Keratinocyte (primary cell): ENCODE measurements around the gene EVC. TPM values are rescaled to one million over a fixed set of nuclear protein-coding genes. Genes with fewer than 3 reads are reported as not detected.
"Not testable (repeated sequence)": the region's sequence is repeated elsewhere in the genome, so short reads cannot be mapped to it uniquely, and the experiment has no call there.

Experiments
- DNase-seq: peaks from one replicate; pipeline ENCODE4 v3.0.0-alpha.2; 2011; ENCODE audit warnings: low read depth, missing footprints, low spot score
- FAIRE-seq: peaks from 2 replicates; lab custom pipeline; 2011; peaks lifted over from hg19 to GRCh38; lab: Jason Lieb, UNC
- H2AFZ ChIP-seq: 2 replicates; pipeline ENCODE4 v1.6.0; 2012; ENCODE audit warnings: low read length, control low read depth, inconsistent platforms; ENCODE audit not compliant: control insufficient read depth
- H3K27ac ChIP-seq: 2 replicates; pipeline ENCODE4 v1.5.1; 2011; ENCODE audit warnings: low read length; ENCODE audit not compliant: control insufficient read depth, insufficient read depth
- H3K27me3 ChIP-seq: 3 replicates; pipeline ENCODE4 v1.6.0; 2011; ENCODE audit warnings: low read length; ENCODE audit not compliant: control insufficient read depth, insufficient read depth; ENCODE audit errors: extremely low read depth
- H3K36me3 ChIP-seq, 2 experiments: 2 replicates in 1 of 2; 3 replicates in 1 of 2; pipeline ENCODE4 v1.5.1; 2011; ENCODE audit warnings: low read length in 2 of 2, mild to moderate bottlenecking in 1 of 2; ENCODE audit not compliant: control insufficient read depth in 2 of 2, insufficient read depth in 2 of 2; ENCODE audit errors: extremely low read depth in 1 of 2
- H3K4me1 ChIP-seq: 3 replicates; pipeline ENCODE4 v1.5.1; 2011; ENCODE audit warnings: low read length; ENCODE audit not compliant: control insufficient read depth, insufficient read depth; ENCODE audit errors: extremely low read depth
- H3K4me2 ChIP-seq: 3 replicates; pipeline ENCODE4 v1.6.0; 2011; ENCODE audit warnings: low read depth, low read length; ENCODE audit not compliant: control insufficient read depth, insufficient read depth; ENCODE audit errors: extremely low read depth
- H3K4me3 ChIP-seq, 3 experiments: fragments of 200-600 bp in 1 of 3; sonication (generic) in 1 of 3; 2 replicates in 2 of 3; 3 replicates in 1 of 3; pipeline ENCODE4 v1.5.1; 2011 to 2016; ENCODE audit warnings: low read length in 3 of 3, mild to moderate bottlenecking in 3 of 3, control low read depth in 2 of 3, inconsistent platforms in 1 of 3, low read depth in 1 of 3, mixed read lengths in 1 of 3, mixed run types in 1 of 3, moderate library complexity in 1 of 3; ENCODE audit not compliant: control insufficient read depth in 2 of 3, insufficient read depth in 2 of 3; ENCODE audit errors: extremely low read depth in 1 of 3
- H3K79me2 ChIP-seq: 2 replicates; pipeline ENCODE4 v1.6.0; 2012; ENCODE audit warnings: low read length; ENCODE audit not compliant: control insufficient read depth, insufficient read depth
- H3K9ac ChIP-seq: 3 replicates; pipeline ENCODE4 v1.6.0; 2011; ENCODE audit warnings: low read length; ENCODE audit not compliant: control insufficient read depth, insufficient read depth; ENCODE audit errors: extremely low read depth
- H3K9me1 ChIP-seq: 3 replicates; pipeline ENCODE4 v1.6.0; 2011; ENCODE audit warnings: low read length; ENCODE audit not compliant: control insufficient read depth, insufficient read depth; ENCODE audit errors: extremely low read depth
- H3K9me3 ChIP-seq: 2 replicates; pipeline ENCODE4 v1.5.1; 2012; ENCODE audit warnings: low read depth, low read length; ENCODE audit not compliant: control insufficient read depth
- H4K20me1 ChIP-seq: 3 replicates; pipeline ENCODE4 v1.6.0; 2011; ENCODE audit warnings: low read length; ENCODE audit not compliant: control insufficient read depth, insufficient read depth; ENCODE audit errors: extremely low read depth
- EZH2 ChIP-seq: IDR thresholded peaks from one replicate; pipeline ENCODE4 v1.6.1; 2012; ENCODE audit warnings: inconsistent platforms, mild to moderate bottlenecking, low read length, moderate library complexity
- dilution Hi-C: fragments of 300-500 bp; cut with MboI; formaldehyde crosslinking; loops from one replicate; pipeline ENCODE4 v1.7.0; 2020; ENCODE audit warnings: low sequenced_read_pairs; ENCODE audit not compliant: extremely low pct_ligation_motif_present
- polyA plus RNA-seq, 5 experiments: library from polyadenylated mRNA; depleted of rRNA in 3 of 5; stranded (reverse) in 3 of 5; stranded (forward) in 1 of 5; unstranded in 1 of 5; fragments of >200 nt; gene quantifications; 1 replicate in 1 of 5; 2 replicates in 3 of 5; 3 replicates in 1 of 5; pipeline versions ENCODE4 v1.2.1 to v1.2.3, GENCODE V29; 2011 to 2012; ENCODE audit warnings: missing spikeins in 2 of 5, low read depth in 1 of 5, low replicate concordance in 1 of 5
- TF ChIP-seq, protein P1 (sequence below), 3 experiments: IDR thresholded peaks in 1 of 3; conservative IDR thresholded peaks in 1 of 3; optimal IDR thresholded peaks in 1 of 3; 2 replicates in 2 of 3; 3 replicates in 1 of 3; pipeline versions ENCODE3 to v1.5.1; 2011; ENCODE audit warnings: low read length in 3 of 3, mild to moderate bottlenecking in 3 of 3, moderate library complexity in 2 of 3, control low read depth in 1 of 3, inconsistent platforms in 1 of 3; ENCODE audit not compliant: insufficient read depth in 2 of 3; ENCODE audit errors: extremely low read depth in 1 of 3

Gene EVC
- polyA plus RNA-seq, 1 donor (not counting 4 experiments of a cell fraction or from before 2014, with no cell fraction given), result 7.3 TPM

DNA sequence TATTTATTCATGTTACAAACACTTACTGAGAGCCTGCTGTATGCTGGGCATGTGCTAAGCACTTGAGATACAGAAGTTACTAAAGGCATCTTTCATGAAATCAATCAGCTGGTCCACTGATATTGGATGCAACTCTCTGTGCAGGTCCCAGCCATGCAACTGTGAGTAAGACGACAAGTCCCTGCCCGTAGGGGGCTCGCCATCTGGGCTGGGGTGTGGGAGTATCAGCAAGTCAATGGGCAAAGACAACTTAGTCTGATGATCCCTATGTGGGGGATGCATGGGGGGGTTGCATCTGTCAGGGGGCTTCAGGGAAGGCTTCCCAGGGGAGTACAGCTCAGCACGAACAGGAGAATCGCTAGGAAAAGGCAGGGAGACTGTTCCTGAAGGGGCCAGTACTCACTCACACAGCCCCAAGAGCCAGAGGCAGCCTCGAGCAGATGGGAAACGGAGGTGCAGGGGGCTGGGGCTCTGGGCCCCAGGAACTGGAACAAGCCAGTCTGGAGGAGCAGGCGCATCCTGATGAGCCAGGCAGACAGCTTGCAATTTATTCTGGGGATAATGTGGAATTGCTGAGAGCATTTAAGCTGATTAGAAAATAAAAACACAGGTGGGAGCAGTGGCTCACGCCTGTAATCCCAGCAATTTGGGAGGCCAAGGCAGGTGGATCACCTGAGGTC is 141.7 kb downstream of the EVC start:
- H3K4me3 ChIP-seq, result no peak overlapping the region
- TF ChIP-seq, protein P1, sequence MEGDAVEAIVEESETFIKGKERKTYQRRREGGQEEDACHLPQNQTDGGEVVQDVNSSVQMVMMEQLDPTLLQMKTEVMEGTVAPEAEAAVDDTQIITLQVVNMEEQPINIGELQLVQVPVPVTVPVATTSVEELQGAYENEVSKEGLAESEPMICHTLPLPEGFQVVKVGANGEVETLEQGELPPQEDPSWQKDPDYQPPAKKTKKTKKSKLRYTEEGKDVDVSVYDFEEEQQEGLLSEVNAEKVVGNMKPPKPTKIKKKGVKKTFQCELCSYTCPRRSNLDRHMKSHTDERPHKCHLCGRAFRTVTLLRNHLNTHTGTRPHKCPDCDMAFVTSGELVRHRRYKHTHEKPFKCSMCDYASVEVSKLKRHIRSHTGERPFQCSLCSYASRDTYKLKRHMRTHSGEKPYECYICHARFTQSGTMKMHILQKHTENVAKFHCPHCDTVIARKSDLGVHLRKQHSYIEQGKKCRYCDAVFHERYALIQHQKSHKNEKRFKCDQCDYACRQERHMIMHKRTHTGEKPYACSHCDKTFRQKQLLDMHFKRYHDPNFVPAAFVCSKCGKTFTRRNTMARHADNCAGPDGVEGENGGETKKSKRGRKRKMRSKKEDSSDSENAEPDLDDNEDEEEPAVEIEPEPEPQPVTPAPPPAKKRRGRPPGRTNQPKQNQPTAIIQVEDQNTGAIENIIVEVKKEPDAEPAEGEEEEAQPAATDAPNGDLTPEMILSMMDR (optimal IDR thresholded peaks at IDR 0.05 in 1 of 3, IDR thresholded peaks at IDR 0.05 in 1 of 3, conservative IDR thresholded peaks at IDR 0.05 in 1 of 3; ENCODE audit: extremely low read depth in 1 of 3, insufficient read depth in 2 of 3, low read length in 3 of 3), result no peak
- no peak for TF ChIP-seq EZH2
- H3K27me3 ChIP-seq, result peaks cover 3% of the 10 kb centered on the region
- H3K9me3 ChIP-seq, result no peaks in the 10 kb centered on the region
- H3K4me1 ChIP-seq, result no peaks in the 10 kb centered on the region
- no peak for FAIRE-seq
- H3K9me1 ChIP-seq, result no peaks in the 10 kb centered on the region
- H3K27ac ChIP-seq, result no peak overlapping the region
- H3K4me2 ChIP-seq, result no peak overlapping the region
- dilution Hi-C loops, result no loop called here
- H3K79me2 ChIP-seq, result no peaks in the 10 kb centered on the region
- H3K9ac ChIP-seq, result no peak overlapping the region
- H2AFZ ChIP-seq, result no peak overlapping the region
- H4K20me1 ChIP-seq, result no peaks in the 10 kb centered on the region
- no peak for DNase-seq
- no peaks in the 10 kb centered on the region for H3K36me3 ChIP-seq

DNA sequence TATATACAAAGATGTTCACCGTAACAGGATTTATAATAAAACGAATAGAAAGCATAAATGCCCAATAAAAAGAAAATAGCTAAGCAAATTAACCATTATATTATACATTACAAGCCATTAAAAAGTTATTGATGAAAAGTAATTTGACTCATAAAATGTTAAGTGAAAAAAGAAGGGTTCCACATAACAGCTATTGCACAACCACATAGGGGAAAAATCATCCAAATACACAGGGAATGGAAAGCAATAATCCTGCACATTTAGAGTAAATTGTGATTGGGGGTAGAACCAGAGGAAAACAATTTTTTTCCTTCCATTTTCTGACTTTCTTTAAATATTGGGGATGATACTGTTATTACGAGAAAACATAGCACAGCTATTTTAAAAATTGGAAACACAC is 143.9 kb downstream of the EVC start:
- Histone ChIP-seq H4K20me1 (no peaks in the 10 kb centered on the region), H3K9ac (no peak overlapping the region), H3K27ac (no peak overlapping the region), H3K36me3 (no peaks in the 10 kb centered on the region), H3K4me3 (no peak overlapping the region), H3K27me3 (peaks cover 3% of the 10 kb centered on the region), H3K9me1 (no peaks in the 10 kb centered on the region), H3K9me3 (no peaks in the 10 kb centered on the region), H2AFZ (no peak overlapping the region), H3K4me1 (no peaks in the 10 kb centered on the region), H3K4me2 (no peak overlapping the region), H3K79me2 (no peaks in the 10 kb centered on the region)
- FAIRE-seq (no peak), DNase-seq (no peak)
- TF ChIP-seq, protein P1 (optimal IDR thresholded peaks at IDR 0.05 in 1 of 3, IDR thresholded peaks at IDR 0.05 in 1 of 3, conservative IDR thresholded peaks at IDR 0.05 in 1 of 3; ENCODE audit: extremely low read depth in 1 of 3, insufficient read depth in 2 of 3, low read length in 3 of 3), result no peak
- no peak for TF ChIP-seq EZH2
- dilution Hi-C loops, result no loop called here

DNA sequence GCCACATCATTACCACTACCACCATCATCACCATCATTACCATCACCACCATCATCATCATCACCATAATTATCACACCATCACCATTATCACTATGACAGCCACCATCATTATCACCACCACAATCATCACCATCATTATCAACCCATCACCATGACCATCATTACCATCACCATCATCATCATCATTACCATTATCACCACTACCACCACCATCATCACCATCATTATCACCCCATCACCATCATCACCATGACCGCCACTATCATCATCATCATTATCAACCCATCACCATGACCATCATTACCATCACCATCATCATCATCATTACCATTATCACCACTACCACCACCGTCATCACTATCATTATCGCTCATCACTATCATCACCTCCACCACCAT is 145.4 kb downstream of the EVC start:
- H3K36me3 ChIP-seq, H3K9ac ChIP-seq, H4K20me1 ChIP-seq, H3K4me3 ChIP-seq, H3K27ac ChIP-seq, FAIRE-seq, H3K9me3 ChIP-seq, H3K9me1 ChIP-seq, dilution Hi-C loops, H3K27me3 ChIP-seq, DNase-seq, H3K4me2 ChIP-seq, H3K79me2 ChIP-seq, H2AFZ ChIP-seq, H3K4me1 ChIP-seq: not testable (repeated sequence)
